ENCODE measurements around the gene NAP1L4.

The NAP1L4 gene

DNA sequence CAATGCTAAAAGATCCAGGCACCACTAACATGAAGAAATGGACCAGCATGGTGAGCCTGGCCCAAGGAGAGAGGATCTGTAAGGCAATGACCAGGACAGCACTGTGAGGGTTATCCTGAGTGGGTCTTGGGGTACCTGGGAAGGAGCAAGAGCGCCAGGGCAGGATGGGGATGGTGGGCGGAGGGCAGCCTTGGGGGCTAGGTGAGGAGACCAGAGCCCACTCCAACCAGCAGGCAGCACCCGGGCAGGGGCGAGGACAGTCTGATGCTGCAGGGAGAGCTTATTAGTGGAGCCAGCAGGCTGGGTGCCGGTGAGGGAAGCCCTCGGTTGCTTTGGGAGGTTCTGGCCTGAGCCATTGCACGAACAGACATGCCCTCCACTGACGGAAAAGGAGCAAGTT lies 10.7 kb upstream of the NAP1L4 start:
- TF ChIP-seq, protein P1, sequence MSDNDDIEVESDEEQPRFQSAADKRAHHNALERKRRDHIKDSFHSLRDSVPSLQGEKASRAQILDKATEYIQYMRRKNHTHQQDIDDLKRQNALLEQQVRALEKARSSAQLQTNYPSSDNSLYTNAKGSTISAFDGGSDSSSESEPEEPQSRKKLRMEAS (IDR thresholded peaks at IDR 0.05) = no peak
- no peak for TF ChIP-seq ZBTB7A (IDR thresholded peaks at IDR 0.05; ENCODE audit: low read depth)

DNA sequence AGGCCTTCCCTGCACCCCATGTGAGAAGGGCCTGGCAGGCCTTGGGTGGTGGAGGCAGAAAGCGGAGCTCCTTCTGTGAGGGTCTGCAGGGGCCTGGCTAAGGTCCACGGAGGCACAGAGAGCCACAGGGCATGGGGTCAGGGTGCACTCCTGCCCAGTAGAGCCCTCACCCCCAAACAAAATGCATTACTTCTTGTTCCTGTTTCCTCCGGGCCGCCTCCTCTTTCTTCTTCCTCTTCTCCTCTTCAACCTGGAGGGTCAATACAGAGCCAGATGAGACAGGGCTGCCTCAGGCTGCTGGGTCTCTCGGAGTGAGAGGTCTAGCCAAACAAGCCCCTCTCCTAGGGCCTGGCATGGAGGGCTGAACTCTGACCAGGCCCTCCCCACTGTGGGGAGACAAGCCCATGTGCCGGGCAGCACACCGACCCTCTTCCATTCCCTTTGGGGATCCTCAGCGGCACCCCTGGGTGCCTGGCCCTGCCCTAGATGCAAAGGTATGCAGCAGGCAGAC lies 10.3 kb upstream of the NAP1L4 start:
- TF ChIP-seq TEAD4 (IDR thresholded peaks at IDR 0.05) (no peak), EP300 (IDR thresholded peaks at IDR 0.05; ENCODE audit: borderline replicate concordance) (no peak), TAF1 (IDR thresholded peaks at IDR 0.05; ENCODE audit: low read depth) (no peak), YY1 (IDR thresholded peaks at IDR 0.05; ENCODE audit: low read depth) (no peak), CEBPB (IDR thresholded peaks at IDR 0.05) (no peak), FOXM1 (IDR thresholded peaks at IDR 0.05; ENCODE audit: borderline replicate concordance, low read depth) (no peak), EGR1 (IDR thresholded peaks at IDR 0.05) (no peak), CREB1 (IDR thresholded peaks at IDR 0.05; ENCODE audit: low read depth) (no peak)
- TF ChIP-seq, protein P2, sequence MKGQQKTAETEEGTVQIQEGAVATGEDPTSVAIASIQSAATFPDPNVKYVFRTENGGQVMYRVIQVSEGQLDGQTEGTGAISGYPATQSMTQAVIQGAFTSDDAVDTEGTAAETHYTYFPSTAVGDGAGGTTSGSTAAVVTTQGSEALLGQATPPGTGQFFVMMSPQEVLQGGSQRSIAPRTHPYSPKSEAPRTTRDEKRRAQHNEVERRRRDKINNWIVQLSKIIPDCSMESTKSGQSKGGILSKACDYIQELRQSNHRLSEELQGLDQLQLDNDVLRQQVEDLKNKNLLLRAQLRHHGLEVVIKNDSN (IDR thresholded peaks at IDR 0.05) = no peak
- TF ChIP-seq, protein P3, sequence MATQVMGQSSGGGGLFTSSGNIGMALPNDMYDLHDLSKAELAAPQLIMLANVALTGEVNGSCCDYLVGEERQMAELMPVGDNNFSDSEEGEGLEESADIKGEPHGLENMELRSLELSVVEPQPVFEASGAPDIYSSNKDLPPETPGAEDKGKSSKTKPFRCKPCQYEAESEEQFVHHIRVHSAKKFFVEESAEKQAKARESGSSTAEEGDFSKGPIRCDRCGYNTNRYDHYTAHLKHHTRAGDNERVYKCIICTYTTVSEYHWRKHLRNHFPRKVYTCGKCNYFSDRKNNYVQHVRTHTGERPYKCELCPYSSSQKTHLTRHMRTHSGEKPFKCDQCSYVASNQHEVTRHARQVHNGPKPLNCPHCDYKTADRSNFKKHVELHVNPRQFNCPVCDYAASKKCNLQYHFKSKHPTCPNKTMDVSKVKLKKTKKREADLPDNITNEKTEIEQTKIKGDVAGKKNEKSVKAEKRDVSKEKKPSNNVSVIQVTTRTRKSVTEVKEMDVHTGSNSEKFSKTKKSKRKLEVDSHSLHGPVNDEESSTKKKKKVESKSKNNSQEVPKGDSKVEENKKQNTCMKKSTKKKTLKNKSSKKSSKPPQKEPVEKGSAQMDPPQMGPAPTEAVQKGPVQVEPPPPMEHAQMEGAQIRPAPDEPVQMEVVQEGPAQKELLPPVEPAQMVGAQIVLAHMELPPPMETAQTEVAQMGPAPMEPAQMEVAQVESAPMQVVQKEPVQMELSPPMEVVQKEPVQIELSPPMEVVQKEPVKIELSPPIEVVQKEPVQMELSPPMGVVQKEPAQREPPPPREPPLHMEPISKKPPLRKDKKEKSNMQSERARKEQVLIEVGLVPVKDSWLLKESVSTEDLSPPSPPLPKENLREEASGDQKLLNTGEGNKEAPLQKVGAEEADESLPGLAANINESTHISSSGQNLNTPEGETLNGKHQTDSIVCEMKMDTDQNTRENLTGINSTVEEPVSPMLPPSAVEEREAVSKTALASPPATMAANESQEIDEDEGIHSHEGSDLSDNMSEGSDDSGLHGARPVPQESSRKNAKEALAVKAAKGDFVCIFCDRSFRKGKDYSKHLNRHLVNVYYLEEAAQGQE (IDR thresholded peaks at IDR 0.05; ENCODE audit: low read depth) = no peak

DNA sequence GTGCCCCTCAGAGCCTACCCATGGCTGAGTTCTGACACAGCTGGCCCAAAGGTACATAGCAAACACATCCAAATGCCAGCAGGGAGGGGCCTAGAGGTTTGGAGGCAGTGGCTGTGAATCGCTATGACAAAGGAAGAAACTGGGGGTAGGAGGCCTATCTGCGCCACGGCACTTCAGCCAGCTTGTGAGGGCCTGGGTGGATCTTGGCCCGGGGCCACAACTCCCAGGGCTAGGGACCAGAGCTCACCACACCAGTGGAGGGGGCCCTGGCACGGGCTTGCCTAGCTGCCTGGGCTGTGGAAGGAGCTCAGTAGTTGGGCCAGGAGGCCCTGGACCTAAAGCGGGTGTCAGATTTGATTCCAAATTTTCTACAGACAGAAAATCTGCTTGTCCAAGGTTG lies 9.4 kb upstream of the NAP1L4 start:
- TF ChIP-seq TCF12 (IDR thresholded peaks at IDR 0.05; ENCODE audit: low read depth) = no peak; the same call in 1 of the 2 replicates
- TF ChIP-seq CREB1 (IDR thresholded peaks at IDR 0.05; ENCODE audit: low read depth) = no peak
- no peak for TF ChIP-seq YY1 (IDR thresholded peaks at IDR 0.05; ENCODE audit: low read depth)
- TF ChIP-seq, protein P2 (IDR thresholded peaks at IDR 0.05) = no peak
- 0 out of 2 replicates have a peak, but pooled peaks have one; percentile 15 for TF ChIP-seq EP300 (IDR thresholded peaks at IDR 0.05; ENCODE audit: borderline replicate concordance)
- TF ChIP-seq NFIC (IDR thresholded peaks at IDR 0.05) = peak; percentile 86
- no peak for TF ChIP-seq FOXM1 (IDR thresholded peaks at IDR 0.05; ENCODE audit: borderline replicate concordance, low read depth)
- peak; percentile 20; the same call in 1 of the 2 replicates for TF ChIP-seq RAD21 (IDR thresholded peaks at IDR 0.05; ENCODE audit: low read depth)

DNA sequence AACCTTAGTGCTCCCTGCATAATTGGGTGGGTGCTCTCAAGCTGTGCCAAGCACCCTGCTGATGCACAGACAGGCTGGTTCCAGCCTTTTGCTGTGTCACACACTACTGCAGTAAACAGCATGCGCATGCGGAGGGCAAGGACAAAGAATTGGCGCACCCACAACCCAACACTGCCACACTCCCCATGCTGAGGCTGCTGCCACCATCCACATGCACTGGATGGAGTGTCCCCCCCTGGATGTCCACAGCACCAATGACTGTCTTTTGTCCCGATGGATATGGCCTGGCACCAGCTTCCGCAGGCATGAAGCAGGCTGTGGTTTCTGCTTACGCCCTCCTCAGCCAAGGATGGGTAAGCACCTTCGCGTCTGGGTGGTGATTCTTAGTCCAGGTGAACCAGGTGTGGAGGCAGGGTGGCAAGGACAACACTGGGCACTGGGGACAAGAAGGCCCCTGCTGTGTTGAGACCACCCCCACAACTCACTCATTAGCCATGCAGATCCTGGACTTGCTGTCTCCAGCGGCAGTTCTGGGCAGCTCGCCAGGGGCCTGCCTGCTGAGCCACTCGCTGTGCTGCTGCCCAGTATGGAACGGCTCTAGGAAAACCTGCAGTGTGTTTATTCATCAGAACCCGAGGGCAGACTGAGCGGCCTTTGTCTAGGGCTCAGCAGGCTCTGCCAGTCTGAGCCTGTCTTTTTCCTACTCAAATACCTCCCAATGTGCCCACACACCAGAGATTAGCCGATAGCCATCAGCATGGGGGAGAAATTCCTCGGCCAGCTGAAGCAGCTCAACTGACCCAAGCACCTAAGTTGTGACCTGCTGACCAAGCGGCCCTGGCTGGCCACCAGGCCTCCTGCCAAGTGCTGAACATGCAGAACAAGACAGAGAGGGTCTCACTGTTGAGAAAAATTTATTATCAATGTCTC lies 8.2 kb upstream of the NAP1L4 start:
- TF ChIP-seq NFIC (IDR thresholded peaks at IDR 0.05) (peak; percentile 97), RAD21 (IDR thresholded peaks at IDR 0.05; ENCODE audit: low read depth) (peak; percentile 5; the same call in 1 of the 2 replicates), FOXM1 (IDR thresholded peaks at IDR 0.05; ENCODE audit: borderline replicate concordance, low read depth) (peak; percentile 90), EGR1 (IDR thresholded peaks at IDR 0.05) (no peak; the same call in 1 of the 2 replicates), CREB1 (IDR thresholded peaks at IDR 0.05; ENCODE audit: low read depth) (no peak), ZBTB7A (IDR thresholded peaks at IDR 0.05; ENCODE audit: low read depth) (peak; percentile 99), CEBPB (IDR thresholded peaks at IDR 0.05) (peak; percentile 53), TCF12 (IDR thresholded peaks at IDR 0.05; ENCODE audit: low read depth) (peak; percentile 98), EP300 (IDR thresholded peaks at IDR 0.05; ENCODE audit: borderline replicate concordance) (peak; percentile 97), TAF1 (IDR thresholded peaks at IDR 0.05; ENCODE audit: low read depth) (no peak), YY1 (IDR thresholded peaks at IDR 0.05; ENCODE audit: low read depth) (peak; percentile 37; the same call in 1 of the 2 replicates), TEAD4 (IDR thresholded peaks at IDR 0.05) (peak; percentile 96)
- TF ChIP-seq, protein P1 (IDR thresholded peaks at IDR 0.05) = peak; percentile 66
- TF ChIP-seq, protein P3 (IDR thresholded peaks at IDR 0.05; ENCODE audit: low read depth) = no peak
- TF ChIP-seq, protein P2 (IDR thresholded peaks at IDR 0.05) = no peak; the same call in 1 of the 2 replicates

DNA sequence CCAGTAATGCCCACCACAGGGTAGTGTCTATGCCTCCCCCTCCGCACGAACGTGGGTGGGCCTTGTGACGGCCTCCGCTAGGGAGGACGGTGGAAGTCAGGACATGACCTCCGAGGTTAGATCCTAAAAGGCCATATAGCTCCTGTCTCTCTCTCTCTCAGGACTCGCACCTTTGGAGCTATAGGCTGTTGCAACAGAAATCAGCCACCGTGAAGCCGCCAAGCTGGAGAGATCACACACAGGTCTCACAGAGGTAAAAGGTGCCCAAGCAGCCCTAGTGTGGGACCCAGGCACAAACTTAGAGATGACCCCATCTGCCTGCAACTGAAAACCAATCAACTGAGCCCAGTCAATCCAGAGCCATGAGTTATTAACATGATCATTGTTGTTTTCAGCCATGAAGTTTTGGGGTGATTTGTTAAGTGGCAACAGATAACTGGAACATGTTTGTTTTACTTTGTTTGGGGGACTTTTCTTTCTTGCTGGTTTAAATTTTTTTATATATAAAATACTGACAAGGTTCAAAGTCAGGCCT lies 7.4 kb upstream of the NAP1L4 start:
- TF ChIP-seq FOXM1 (IDR thresholded peaks at IDR 0.05; ENCODE audit: borderline replicate concordance, low read depth) (no peak), TAF1 (IDR thresholded peaks at IDR 0.05; ENCODE audit: low read depth) (no peak), YY1 (IDR thresholded peaks at IDR 0.05; ENCODE audit: low read depth) (no peak), CEBPB (IDR thresholded peaks at IDR 0.05) (0 out of 2 replicates have a peak, but pooled peaks have one; percentile 55), EP300 (IDR thresholded peaks at IDR 0.05; ENCODE audit: borderline replicate concordance) (no peak)

Measured in Ishikawa (cell line).